Stimulated activated CD4-positive, alpha-beta T cell treated with anti-CD3 and anti-CD28 coated beads, Interleukin-1b, Interleukin-23, amount 100 ng/mL, for 48 hours (primary cell): Measurements from ENCODE around the gene SATB1.
A peak's percentile ranks its signal among the peaks of the same experiment; 100 is the strongest.

Experiments
- DNase-seq: peaks from one replicate; pipeline ENCODE4 v3.0.0-alpha.2; 2020

The SATB1 gene

GRCh38 chr3:18428991-18429745 lies 4.0 kb upstream of the SATB1 start:
- DNase-seq: no peak

GRCh38 chr3:18428036-18428435 lies 2.9 kb upstream of the SATB1 start:
- DNase-seq: no peak

- DNase-seq: no peak
These were observed 1.6 kb upstream of the SATB1 start for GRCh38 chr3:18426597-18427193.

GRCh38 chr3:18425641-18426257 lies 610 bp upstream of the SATB1 start:
- DNase-seq: peak; percentile 69

- no peak for DNase-seq
These were observed 868 bp downstream of the SATB1 start for GRCh38 chr3:18424213-18424728.

GRCh38 chr3:18423401-18424212 lies 1.5 kb downstream of the SATB1 start:
- DNase-seq: peak; percentile 50

- no peak for DNase-seq
These were observed 2.2 kb downstream of the SATB1 start for GRCh38 chr3:18422972-18423371.

- DNase-seq: no peak
These were observed 4.6 kb downstream of the SATB1 start for GRCh38 chr3:18420555-18420954.

- no peak for DNase-seq
These were observed 5.9 kb downstream of the SATB1 start for GRCh38 chr3:18419232-18419631.

- no peak for DNase-seq
These were observed 7.1 kb downstream of the SATB1 start for GRCh38 chr3:18417904-18418572.

- no peak for DNase-seq
These were observed 8.8 kb downstream of the SATB1 start for GRCh38 chr3:18416332-18416731.

- no peak for DNase-seq
These were observed 9.3 kb downstream of the SATB1 start for GRCh38 chr3:18415839-18416238.

- DNase-seq: no peak
These were observed 10.0 kb downstream of the SATB1 start for GRCh38 chr3:18415167-18415566.

GRCh38 chr3:18412684-18413083 lies 12.5 kb downstream of the SATB1 start:
- DNase-seq: no peak

GRCh38 chr3:18411541-18411940 lies 13.6 kb downstream of the SATB1 start:
- DNase-seq: no peak

- no peak for DNase-seq
These were observed 14.9 kb downstream of the SATB1 start for GRCh38 chr3:18410205-18410604.

GRCh38 chr3:18409266-18409665 lies 15.9 kb downstream of the SATB1 start:
- DNase-seq: no peak

GRCh38 chr3:18405141-18405540 lies 20.0 kb downstream of the SATB1 start:
- no peak for DNase-seq

GRCh38 chr3:18403061-18403460 lies 22.1 kb downstream of the SATB1 start:
- no peak for DNase-seq

GRCh38 chr3:18402239-18402799 lies 22.8 kb downstream of the SATB1 start:
- DNase-seq: no peak

GRCh38 chr3:18401300-18401961 lies 23.7 kb downstream of the SATB1 start:
- no peak for DNase-seq

- DNase-seq: no peak
These were observed 26.7 kb downstream of the SATB1 start for GRCh38 chr3:18398448-18398847.
